Ovary (tissue), 9 donors: ENCODE results near the gene CACNA1C. TPM values are rescaled to one million over a fixed set of nuclear protein-coding genes. Genes with fewer than 3 reads are reported as not detected.

Experiments used
- DNase-seq, 5 donors: peaks; one replicate each; pipeline ENCODE4 v3.0.0-alpha.2; 2019 to 2020
- H3K27ac ChIP-seq, 2 donors: fragments of 200-600 bp; one replicate each; pipeline versions ENCODE4 v1.5.1 to v1.8.0; 2019 to 2022
- H3K27me3 ChIP-seq: fragments of 200-600 bp; one replicate; pipeline ENCODE4 v1.8.0; 2022
- H3K36me3 ChIP-seq: fragments of 200-600 bp; sonication (generic); one replicate; pipeline ENCODE4 v1.5.1; 2019
- H3K4me1 ChIP-seq: one replicate; pipeline ENCODE4 v1.8.1; 2013; ENCODE audit warnings: mild to moderate bottlenecking, moderate library complexity; ENCODE audit not compliant: insufficient read depth
- H3K4me3 ChIP-seq: fragments of 200-600 bp; sonication (generic); one replicate; pipeline ENCODE4 v1.5.1; 2017
- H3K9me3 ChIP-seq, 2 donors: fragments of 200-600 bp in 1 of 2; sonication (generic) in 1 of 2; one replicate each; pipeline versions ENCODE4 v1.5.1 to v1.8.1; 2013 to 2019; ENCODE audit warnings: mild to moderate bottlenecking in 1 of 2, moderate library complexity in 1 of 2
- EP300 ChIP-seq: sonication (generic); formaldehyde crosslinking; IDR thresholded peaks from one replicate; pipeline ENCODE4 v1.6.1; 2017; ENCODE audit warnings: antibody characterized with exemption
- POLR2A ChIP-seq: fragments of 450-650 bp; IDR thresholded peaks from one replicate; pipeline ENCODE4 v1.6.1; 2017; ENCODE audit warnings: antibody characterized with exemption, mild to moderate bottlenecking, moderate library complexity
- WGBS, 3 donors: extraction: QIAGEN DNeasy Blood & Tissue Kit in 1 of 3; methylation state at CpG; one replicate each; pipeline versions ENCODE4 v1.1.5 to v1.1.7; 2013 to 2017; 5-methylcytosine and 5-hydroxymethylcytosine counted together
- intact Hi-C, 4 donors: fragments of 100-400 bp; cut with DNase I; formaldehyde crosslinking; loops; one replicate each; pipeline versions ENCODE4 v1.11.0 to v1.15.1; 2022 to 2023
- polyA plus RNA-seq, 2 donors: library from polyadenylated mRNA; stranded (reverse); fragments of 200-250 nt in 1 of 2; fragments of 350-450 nt in 1 of 2; fragmentation: Illumina TruSeq in 1 of 2; extraction: RNeasy Lipid Tissue Mini Kit (QIAGEN cat#74804) in 1 of 2; gene quantifications; one replicate each; pipeline ENCODE4 v1.2.3, GENCODE V29; 2013 to 2014
- total RNA-seq, 7 donors: library from RNA; depleted of rRNA in 2 of 7; stranded (reverse); fragments of >200 nt in 2 of 7; fragmentation: NEBNext Ultra II Directional in 3 of 7; extraction: Animal tissue kit (Norgen Biotek cat#: 25700) in 3 of 7; gene quantifications; one replicate each; pipeline versions ENCODE4 v1.1.0 to v1.2.4, GENCODE V29; 2016 to 2023
- TF ChIP-seq, protein P1 (sequence below), 3 donors: fragments of 450-650 bp in 2 of 3; fragments of 200-600 bp in 1 of 3; IDR thresholded peaks; one replicate each; pipeline versions ENCODE4 v1.5.1 to v1.8.0; 2016 to 2022; ENCODE audit warnings: antibody characterized with exemption in 3 of 3, mild to moderate bottlenecking in 1 of 3
- donor health status: DM: no; HTN: no; CAD: no; lungs with moderate emphysema.
- donor health status: DM: no; HTN: no; CAD: no.
- donor health status: Bipolar disorder and iron deficiency.
- donor health status: DM: yes; HTN: yes; CAD: no.
- donor health status: DM: no; HTN: no; CAD: no.
- donor health status: DM: yes; HTN: yes; CAD: no.

The CACNA1C gene
- total and polyA plus RNA-seq, 9 donors, result 2.2 to 8.3 (median 3.7) TPM

DNA sequence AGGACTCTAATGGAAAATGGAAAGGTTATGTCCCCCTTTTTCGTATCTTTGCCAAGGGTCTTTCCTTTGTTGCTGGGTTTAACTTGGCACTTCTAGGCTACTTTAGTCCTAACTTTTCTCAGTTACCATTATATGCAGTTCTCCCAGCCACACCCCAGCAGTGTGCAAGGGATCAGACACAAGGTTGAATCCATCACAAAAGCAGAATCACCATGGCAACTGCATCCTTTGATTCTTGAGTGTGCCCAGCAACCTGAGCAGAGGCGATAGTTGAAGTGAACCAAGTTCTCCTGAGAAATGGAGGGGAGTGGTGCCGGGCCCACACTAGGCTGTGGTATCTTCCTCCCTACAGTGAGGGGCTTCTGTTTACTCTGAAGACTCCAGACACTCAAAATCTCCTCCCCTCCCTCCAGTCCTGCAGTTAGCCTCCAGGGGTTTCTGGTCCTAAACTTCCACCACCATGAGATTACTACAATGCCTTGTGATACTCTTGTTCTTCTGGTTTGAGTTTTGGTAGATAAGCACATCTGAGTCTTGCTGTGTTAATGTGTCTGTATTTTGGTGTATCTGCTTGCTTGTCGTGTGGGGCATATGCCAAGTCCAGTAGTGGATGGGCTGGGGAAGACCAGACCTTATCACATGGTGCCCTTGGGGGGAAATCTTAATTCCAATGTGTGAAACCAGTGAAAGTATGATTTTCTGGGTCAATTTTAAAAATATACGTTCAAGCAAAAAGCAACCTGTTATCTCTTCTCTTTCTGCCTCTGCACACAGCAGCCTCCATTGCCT is 183.9 kb downstream of the CACNA1C start:
- no peaks in the 10 kb centered on the region for H3K27me3 ChIP-seq
- no peak overlapping the region for H3K27ac ChIP-seq
- no peak for DNase-seq
- no peaks in the 10 kb centered on the region for H3K36me3 ChIP-seq
- TF ChIP-seq POLR2A (no peak), EP300 (no peak)
- TF ChIP-seq, protein P1, sequence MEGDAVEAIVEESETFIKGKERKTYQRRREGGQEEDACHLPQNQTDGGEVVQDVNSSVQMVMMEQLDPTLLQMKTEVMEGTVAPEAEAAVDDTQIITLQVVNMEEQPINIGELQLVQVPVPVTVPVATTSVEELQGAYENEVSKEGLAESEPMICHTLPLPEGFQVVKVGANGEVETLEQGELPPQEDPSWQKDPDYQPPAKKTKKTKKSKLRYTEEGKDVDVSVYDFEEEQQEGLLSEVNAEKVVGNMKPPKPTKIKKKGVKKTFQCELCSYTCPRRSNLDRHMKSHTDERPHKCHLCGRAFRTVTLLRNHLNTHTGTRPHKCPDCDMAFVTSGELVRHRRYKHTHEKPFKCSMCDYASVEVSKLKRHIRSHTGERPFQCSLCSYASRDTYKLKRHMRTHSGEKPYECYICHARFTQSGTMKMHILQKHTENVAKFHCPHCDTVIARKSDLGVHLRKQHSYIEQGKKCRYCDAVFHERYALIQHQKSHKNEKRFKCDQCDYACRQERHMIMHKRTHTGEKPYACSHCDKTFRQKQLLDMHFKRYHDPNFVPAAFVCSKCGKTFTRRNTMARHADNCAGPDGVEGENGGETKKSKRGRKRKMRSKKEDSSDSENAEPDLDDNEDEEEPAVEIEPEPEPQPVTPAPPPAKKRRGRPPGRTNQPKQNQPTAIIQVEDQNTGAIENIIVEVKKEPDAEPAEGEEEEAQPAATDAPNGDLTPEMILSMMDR (IDR thresholded peaks at IDR 0.05), result no peak
- no peak overlapping the region for H3K4me3 ChIP-seq
- intact Hi-C loops, result no loop called here
- H3K9me3 ChIP-seq, result no peaks in the 10 kb centered on the region
- H3K4me1 ChIP-seq, result no peaks in the 10 kb centered on the region
- 87 to 92% (median 90%) methylated on average over 5 of the region's 5 CpGs for WGBS, 3 donors

DNA sequence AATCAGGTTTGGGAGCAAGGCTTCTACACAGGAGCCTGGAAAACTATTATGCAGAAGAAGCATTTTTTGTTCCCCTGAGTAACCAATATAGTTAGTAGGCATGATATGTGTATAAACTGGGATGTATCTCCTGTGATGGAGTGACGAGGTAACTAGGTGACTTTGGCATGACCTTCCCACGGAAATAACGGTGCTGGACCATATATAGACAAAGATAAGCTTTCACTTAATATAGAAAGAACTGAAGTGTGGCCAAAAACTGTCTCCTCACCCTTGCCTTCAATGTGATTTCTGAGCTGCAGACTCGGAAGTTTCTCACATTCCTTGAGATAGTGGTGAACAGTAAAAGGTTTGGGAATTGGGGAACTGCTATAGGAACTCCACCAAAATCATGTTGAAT is 185.3 kb downstream of the CACNA1C start:
- intact Hi-C loops, result no loop called here
- Histone ChIP-seq H3K27me3 (no peaks in the 10 kb centered on the region), H3K36me3 (no peaks in the 10 kb centered on the region), H3K27ac (peak overlapping the region; percentile 30 to 42), H3K9me3 (no peaks in the 10 kb centered on the region), H3K4me3 (no peak overlapping the region), H3K4me1 (no peaks in the 10 kb centered on the region)
- no peak for DNase-seq
- TF ChIP-seq EP300 (no peak), POLR2A (no peak)
- TF ChIP-seq, protein P1 (IDR thresholded peaks at IDR 0.05), result no peak
- WGBS, 3 donors, result 27 to 39% (median 37%) methylated on average over 4 of the region's 4 CpGs

GRCh38 chr12:2239381-2239871 is 186.6 kb downstream of the CACNA1C start:
- Histone ChIP-seq H3K36me3 (no peaks in the 10 kb centered on the region), H3K27me3 (no peaks in the 10 kb centered on the region), H3K4me1 (no peaks in the 10 kb centered on the region), H3K27ac (peak overlapping the region; percentile 6 to 42), H3K4me3 (no peak overlapping the region), H3K9me3 (no peaks in the 10 kb centered on the region)
- 53 to 66% (median 64%) methylated on average over 17 of the region's 17 CpGs for WGBS, 3 donors
- DNase-seq, result peak; percentile 20 to 77 (median 57)
- no peak for TF ChIP-seq POLR2A
- TF ChIP-seq, protein P1 (IDR thresholded peaks at IDR 0.05), result no peak
- TF ChIP-seq EP300, result no peak
- intact Hi-C loops, result no loop called here

DNA sequence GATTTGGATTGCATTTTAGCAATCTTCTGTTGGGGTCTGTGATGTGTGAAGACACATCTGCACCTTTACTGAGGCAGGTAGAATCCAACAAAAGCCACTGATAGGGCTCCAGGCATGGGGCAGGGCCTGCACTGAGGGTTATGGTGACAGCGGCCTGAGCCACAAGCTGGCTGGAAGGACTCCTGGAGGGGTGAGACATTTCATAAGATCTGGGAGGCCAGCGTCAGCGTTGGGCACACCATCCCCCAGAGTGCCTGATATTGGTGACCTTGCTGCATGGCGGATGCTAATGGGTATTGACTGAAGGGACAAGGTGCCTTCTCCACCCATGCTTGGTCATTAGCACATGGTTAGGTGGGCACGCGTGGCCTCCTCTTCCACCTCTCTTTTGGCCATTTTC is 187.6 kb downstream of the CACNA1C start:
- no peaks in the 10 kb centered on the region for H3K4me1 ChIP-seq
- TF ChIP-seq POLR2A (no peak), EP300 (no peak)
- TF ChIP-seq, protein P1 (IDR thresholded peaks at IDR 0.05), result no peak
- 95 to 100% (median 97%) methylated on average over 6 of the region's 6 CpGs for WGBS, 3 donors

More for the DNA sequence above, 187.6 kb downstream of the CACNA1C start:
- H3K9me3 ChIP-seq, result no peaks in the 10 kb centered on the region
- no peaks in the 10 kb centered on the region for H3K27me3 ChIP-seq
- H3K4me3 ChIP-seq, result no peak overlapping the region
- DNase-seq, result no peak
- no peak overlapping the region for H3K27ac ChIP-seq
- H3K36me3 ChIP-seq, result no peaks in the 10 kb centered on the region
- intact Hi-C loops, result no loop called here
